Pulmonary artery endothelial cell (primary cell): ENCODE measurements around the gene EPB41L5. TPM values are rescaled to one million over a fixed set of nuclear protein-coding genes. Genes with fewer than 3 reads are reported as not detected.
A peak's percentile ranks its signal among the peaks of the same experiment; 100 is the strongest.
"Not testable (repeated sequence)": the region's sequence is repeated elsewhere in the genome, so short reads cannot be mapped to it uniquely, and the experiment has no call there.

Experiments used
- DNase-seq: peaks from one replicate; pipeline ENCODE4 v3.0.0-alpha.2; 2011; ENCODE audit warnings: low read depth, low spot score
- total RNA-seq: library from RNA; depleted of rRNA; stranded (reverse); fragments of >200 nt; gene quantifications from 2 replicates; pipeline ENCODE4 v1.2.3, GENCODE V29; 2014

EPB41L5 gene
- total RNA-seq, 1 donor from 2014 or later, result 29.8 TPM

- no peak for DNase-seq
Measured at GRCh38 chr2:120141300-120142069, 128.6 kb downstream of the EPB41L5 start.

- no peak for DNase-seq
Measured at GRCh38 chr2:120142528-120143219, 129.8 kb downstream of the EPB41L5 start.

- DNase-seq, result no peak
Measured at GRCh38 chr2:120148229-120148628, 135.4 kb downstream of the EPB41L5 start.

- no peak for DNase-seq
Measured at GRCh38 chr2:120148669-120149068, 135.8 kb downstream of the EPB41L5 start.

- no peak for DNase-seq
Measured at GRCh38 chr2:120149406-120149805, 136.5 kb downstream of the EPB41L5 start.

GRCh38 chr2:120150040-120150482 is 137.2 kb downstream of the EPB41L5 start:
- no peak for DNase-seq

GRCh38 chr2:120155308-120155707 is 142.4 kb downstream of the EPB41L5 start:
- no peak for DNase-seq

- DNase-seq, result not testable (repeated sequence)
Measured at GRCh38 chr2:120158658-120159057, 145.8 kb downstream of the EPB41L5 start.

- DNase-seq, result no peak
Measured at GRCh38 chr2:120161190-120161589, 148.3 kb downstream of the EPB41L5 start.

- no peak for DNase-seq
Measured at GRCh38 chr2:120162716-120163115, 149.8 kb downstream of the EPB41L5 start.

- DNase-seq, result no peak
Measured at GRCh38 chr2:120167272-120167671, 154.4 kb downstream of the EPB41L5 start.

- DNase-seq, result no peak
Measured at GRCh38 chr2:120169020-120169419, 156.1 kb downstream of the EPB41L5 start.

GRCh38 chr2:120174963-120175581 is 162.2 kb downstream of the EPB41L5 start:
- DNase-seq, result peak; percentile 26

GRCh38 chr2:120176526-120176925 is 163.6 kb downstream of the EPB41L5 start:
- DNase-seq, result no peak

- DNase-seq, result no peak
Measured at GRCh38 chr2:120177001-120177621, 164.2 kb downstream of the EPB41L5 start.

GRCh38 chr2:120177973-120178372 is 165.1 kb downstream of the EPB41L5 start:
- DNase-seq, result no peak

- DNase-seq, result no peak
Measured at GRCh38 chr2:120179396-120179795, 166.5 kb downstream of the EPB41L5 start.

- DNase-seq, result no peak
Measured at GRCh38 chr2:120180066-120180465, 167.2 kb downstream of the EPB41L5 start.

GRCh38 chr2:120182019-120182560 is 169.2 kb downstream of the EPB41L5 start:
- no peak for DNase-seq

- DNase-seq, result no peak
Measured at GRCh38 chr2:120189189-120189588, 176.3 kb downstream of the EPB41L5 start.

- no peak for DNase-seq
Measured at GRCh38 chr2:120192280-120192679, 179.4 kb downstream of the EPB41L5 start.

- no peak for DNase-seq
Measured at GRCh38 chr2:120195553-120195952, 182.7 kb downstream of the EPB41L5 start.
